GM21529 (cell line): ENCODE results near the gene RBMS3.

Experiments used
- ATAC-seq: cut with Tn5 transposase; IDR thresholded peaks from one replicate; pipeline ENCODE4 v1.9.1; 2021; ENCODE audit not compliant: unreplicated experiment

RBMS3 gene

GRCh38 chr3:29701326-29701983, 420.6 kb downstream of the RBMS3 start:
- ATAC-seq: no peak

- ATAC-seq: no peak
These were observed 425.3 kb downstream of the RBMS3 start for GRCh38 chr3:29705906-29706844.

GRCh38 chr3:29708884-29709283, 428.0 kb downstream of the RBMS3 start:
- ATAC-seq: no peak

- no peak for ATAC-seq
These were observed 430.4 kb downstream of the RBMS3 start for GRCh38 chr3:29711255-29711771.

GRCh38 chr3:29716213-29716612, 435.3 kb downstream of the RBMS3 start:
- ATAC-seq: no peak

GRCh38 chr3:29718661-29719065, 437.8 kb downstream of the RBMS3 start:
- ATAC-seq: no peak

- no peak for ATAC-seq
These were observed 439.8 kb downstream of the RBMS3 start for GRCh38 chr3:29720665-29721064.

GRCh38 chr3:29721789-29722188, 440.9 kb downstream of the RBMS3 start:
- no peak for ATAC-seq

- no peak for ATAC-seq
These were observed 450.2 kb downstream of the RBMS3 start for GRCh38 chr3:29731050-29731449.

GRCh38 chr3:29741231-29741630, 460.4 kb downstream of the RBMS3 start:
- ATAC-seq: no peak

- ATAC-seq: no peak
These were observed 464.5 kb downstream of the RBMS3 start for GRCh38 chr3:29745232-29745870.

- no peak for ATAC-seq
These were observed 465.4 kb downstream of the RBMS3 start for GRCh38 chr3:29746163-29746760.

- ATAC-seq: no peak
These were observed 467.1 kb downstream of the RBMS3 start for GRCh38 chr3:29747991-29748390.

- ATAC-seq: no peak
These were observed 470.9 kb downstream of the RBMS3 start for GRCh38 chr3:29751647-29752314.

- no peak for ATAC-seq
These were observed 473.5 kb downstream of the RBMS3 start for GRCh38 chr3:29754346-29754745.

GRCh38 chr3:29755416-29755815, 474.5 kb downstream of the RBMS3 start:
- ATAC-seq: no peak

GRCh38 chr3:29757054-29757777, 476.3 kb downstream of the RBMS3 start:
- no peak for ATAC-seq

GRCh38 chr3:29758108-29758433, 477.2 kb downstream of the RBMS3 start:
- ATAC-seq: no peak

- no peak for ATAC-seq
These were observed 477.8 kb downstream of the RBMS3 start for GRCh38 chr3:29758434-29759322.
